HEK293T (cell line): ENCODE measurements around the gene CDH5.

ENCODE experiments used
- CTCF ChIA-PET: fragments of 350-600 bp; formaldehyde crosslinking; extraction: SDS; loops from one replicate; lab custom pipeline; 2021; ENCODE audit warnings: antibody characterized with exemption, inconsistent platforms; lab: Yijun Ruan, JAX
- POLR2A ChIA-PET: fragments of 350-600 bp; formaldehyde crosslinking; extraction: SDS; loops from one replicate; lab custom pipeline; 2020; ENCODE audit warnings: antibody characterized with exemption, inconsistent platforms; lab: Yijun Ruan, JAX
- DNase-seq: peaks from one replicate; pipeline ENCODE4 v3.0.0; 2012; ENCODE audit warnings: mixed read lengths; ENCODE audit errors: extremely low spot score
- ARNT ChIP-seq: fragments of 450-650 bp; IDR thresholded peaks from 2 replicates; pipeline ENCODE4 v1.6.1; 2017; ENCODE audit warnings: mild to moderate bottlenecking
- BHLHE40 ChIP-seq: fragments of 450-650 bp; IDR thresholded peaks from 2 replicates; pipeline ENCODE4 v1.6.1; 2016; ENCODE audit warnings: mild to moderate bottlenecking, moderate library complexity, borderline replicate concordance
- CTBP1 ChIP-seq: fragments of 450-650 bp; IDR thresholded peaks from 2 replicates; pipeline ENCODE4 v1.6.1; 2016; ENCODE audit warnings: borderline replicate concordance
- ELF4 ChIP-seq: fragments of 450-650 bp; IDR thresholded peaks from 2 replicates; pipeline ENCODE4 v1.6.1; 2017; ENCODE audit warnings: antibody characterized with exemption
- FOXA1 ChIP-seq: fragments of 450-650 bp; IDR thresholded peaks from 2 replicates; pipeline ENCODE4 v1.6.1; 2016; ENCODE audit warnings: mild to moderate bottlenecking
- FOXK2 ChIP-seq: fragments of 450-650 bp; IDR thresholded peaks from 2 replicates; pipeline ENCODE4 v1.6.1; 2016; ENCODE audit warnings: mild to moderate bottlenecking
- FOXM1 ChIP-seq: fragments of 450-650 bp; IDR thresholded peaks from 2 replicates; pipeline ENCODE4 v1.6.1; 2017; ENCODE audit warnings: mild to moderate bottlenecking, borderline replicate concordance
- HDGF ChIP-seq: fragments of 450-650 bp; IDR thresholded peaks from 2 replicates; pipeline ENCODE4 v1.6.1; 2017; ENCODE audit warnings: antibody characterized with exemption, borderline replicate concordance
- L3MBTL2 ChIP-seq: fragments of 450-650 bp; conservative IDR thresholded peaks from 2 replicates; pipeline ENCODE4 v1.6.1; 2016; ENCODE audit warnings: mild to moderate bottlenecking
- LEF1 ChIP-seq: fragments of 450-650 bp; IDR thresholded peaks from 2 replicates; pipeline ENCODE4 v1.6.1; 2017; ENCODE audit warnings: mild to moderate bottlenecking, borderline replicate concordance
- NFRKB ChIP-seq: fragments of 450-650 bp; IDR thresholded peaks from 2 replicates; pipeline ENCODE4 v1.6.1; 2016; ENCODE audit warnings: mild to moderate bottlenecking, moderate library complexity
- PKNOX1 ChIP-seq: fragments of 450-650 bp; IDR thresholded peaks from 2 replicates; pipeline ENCODE4 v1.6.1; 2016
- SP1 ChIP-seq: fragments of 450-650 bp; IDR thresholded peaks from 2 replicates; pipeline ENCODE4 v1.6.1; 2017
- SUZ12 ChIP-seq: fragments of 450-650 bp; IDR thresholded peaks from 2 replicates; pipeline ENCODE4 v1.6.1; 2016; ENCODE audit warnings: mild to moderate bottlenecking
- TARDBP ChIP-seq: fragments of 450-650 bp; IDR thresholded peaks from 2 replicates; pipeline ENCODE4 v1.6.1; 2016
- ZNF384 ChIP-seq: fragments of 450-650 bp; IDR thresholded peaks from 2 replicates; pipeline ENCODE4 v1.6.1; 2016

CDH5 gene

GRCh38 chr16:66376577-66377305 lies 10.2 kb downstream of the CDH5 start:
- TF ChIP-seq LEF1 (no peak), TARDBP (no peak), NFRKB (no peak), FOXM1 (no peak), SP1 (no peak), FOXK2 (no peak), ZNF384 (no peak), ARNT (no peak), ELF4 (no peak), SUZ12 (no peak), PKNOX1 (no peak), BHLHE40 (no peak), L3MBTL2 (no peak), HDGF (no peak), FOXA1 (no peak)
- POLR2A ChIA-PET = no interaction called here
- CTCF ChIA-PET = no interaction called here
- DNase-seq = no peak

- CTCF ChIA-PET = interaction anchor here (0.6 kb wide), 1 partner anchor 274 kb away, joined by 3 read pairs; no protein-coding TSS in a partner anchor
- POLR2A ChIA-PET = no interaction called here
- TF ChIP-seq L3MBTL2 (no peak), NFRKB (no peak), SUZ12 (no peak), BHLHE40 (no peak), SP1 (no peak), ARNT (no peak), ELF4 (no peak), FOXM1 (no peak), PKNOX1 (no peak), ZNF384 (no peak), CTBP1 (no peak), HDGF (no peak), FOXA1 (no peak), LEF1 (no peak), FOXK2 (no peak), TARDBP (no peak)
- DNase-seq = no peak
Measured at GRCh38 chr16:66377324-66377723, 10.8 kb downstream of the CDH5 start.

- no peak for DNase-seq
- CTCF ChIA-PET = no interaction called here
- POLR2A ChIA-PET = no interaction called here
- TF ChIP-seq BHLHE40 (no peak), TARDBP (no peak), FOXK2 (no peak)
Measured at GRCh38 chr16:66378741-66379570, 12.5 kb downstream of the CDH5 start.

- DNase-seq = no peak
- no peak for TF ChIP-seq ELF4
- TF ChIP-seq FOXK2 = no peak
- no peak for TF ChIP-seq SP1
- TF ChIP-seq ZNF384 = no peak
- no peak for TF ChIP-seq FOXA1
- TF ChIP-seq FOXM1 = no peak
- TF ChIP-seq ARNT = no peak
- no peak for TF ChIP-seq CTBP1
- TF ChIP-seq L3MBTL2 = no peak
- no peak for TF ChIP-seq TARDBP
- TF ChIP-seq BHLHE40 = no peak
- TF ChIP-seq LEF1 = no peak
- no peak for TF ChIP-seq SUZ12
- ChIA-PET POLR2A (no interaction called here), CTCF (no interaction called here)
Measured at GRCh38 chr16:66379571-66379941, 13.1 kb downstream of the CDH5 start.

GRCh38 chr16:66380421-66380820 lies 13.9 kb downstream of the CDH5 start:
- ChIA-PET POLR2A (no interaction called here), CTCF (no interaction called here)
- DNase-seq = no peak
- no peak for TF ChIP-seq FOXK2
- no peak for TF ChIP-seq SP1
- TF ChIP-seq NFRKB = no peak
- no peak for TF ChIP-seq HDGF
- no peak for TF ChIP-seq L3MBTL2
- no peak for TF ChIP-seq ELF4
- TF ChIP-seq FOXA1 = no peak
- TF ChIP-seq TARDBP = no peak
- no peak for TF ChIP-seq ARNT

GRCh38 chr16:66381585-66382170 lies 15.2 kb downstream of the CDH5 start:
- POLR2A ChIA-PET = interaction anchor here (0.7 kb wide), 1 partner anchor 19 kb away, joined by 3 read pairs; no protein-coding TSS in a partner anchor
- TF ChIP-seq ZNF384 = no peak
- TF ChIP-seq FOXA1 = no peak
- no peak for TF ChIP-seq L3MBTL2
- no peak for TF ChIP-seq PKNOX1
- no peak for TF ChIP-seq BHLHE40
- TF ChIP-seq NFRKB = no peak
- no peak for TF ChIP-seq TARDBP
- no peak for TF ChIP-seq CTBP1
- TF ChIP-seq ELF4 = no peak
- TF ChIP-seq ARNT = no peak
- no peak for TF ChIP-seq FOXK2
- TF ChIP-seq SP1 = no peak
- TF ChIP-seq HDGF = no peak
- no peak for TF ChIP-seq FOXM1
- no peak for TF ChIP-seq LEF1
- TF ChIP-seq SUZ12 = no peak
- DNase-seq = no peak
- CTCF ChIA-PET = interaction anchor here (0.7 to 1.4 kb wide), 2 partner anchors 24 to 166 kb away, joined by 4 read pairs; no protein-coding TSS in a partner anchor
